Measurements from ENCODE around the gene CACNA2D4.

- no peak for TF ChIP-seq CTCF (IDR thresholded peaks at IDR 0.05; ENCODE audit: insufficient read depth, low read length)
- no peak for TF ChIP-seq POLR2AphosphoS5 (IDR thresholded peaks at IDR 0.05; ENCODE audit: low read depth)
- TF ChIP-seq REST (IDR thresholded peaks at IDR 0.05; ENCODE audit: insufficient replicate concordance, low read depth) = no peak
- no peak for TF ChIP-seq SPI1 (IDR thresholded peaks at IDR 0.05; ENCODE audit: borderline replicate concordance, low read depth)
These were observed 33.3 kb downstream of the CACNA2D4 start for GRCh38 chr12:1885082-1885596.
